Left renal pelvis (tissue), 4 donors: ENCODE data around the gene PTRH1. TPM values are rescaled to one million over a fixed set of nuclear protein-coding genes. Genes with fewer than 3 reads are reported as not detected.

Experiments used
- DNase-seq, 4 donors: peaks; one replicate each; pipeline ENCODE4 v3.0.0-alpha.2; 2013; ENCODE audit warnings: low read depth in 4 of 4, low spot score in 3 of 4
- polyA plus RNA-seq, 4 donors: library from polyadenylated mRNA; unstranded; fragments of 120-200 nt; gene quantifications; one replicate each; pipeline ENCODE4 v1.2.1, GENCODE V29; 2013; ENCODE audit not compliant: insufficient read length in 4 of 4

The PTRH1 gene
- polyA plus RNA-seq, 4 donors, result 5.4 to 14.6 (median 7.9) TPM

GRCh38 chr9:127667127-127667844 is 48.2 kb downstream of the PTRH1 start:
- DNase-seq, result no peak

DNA sequence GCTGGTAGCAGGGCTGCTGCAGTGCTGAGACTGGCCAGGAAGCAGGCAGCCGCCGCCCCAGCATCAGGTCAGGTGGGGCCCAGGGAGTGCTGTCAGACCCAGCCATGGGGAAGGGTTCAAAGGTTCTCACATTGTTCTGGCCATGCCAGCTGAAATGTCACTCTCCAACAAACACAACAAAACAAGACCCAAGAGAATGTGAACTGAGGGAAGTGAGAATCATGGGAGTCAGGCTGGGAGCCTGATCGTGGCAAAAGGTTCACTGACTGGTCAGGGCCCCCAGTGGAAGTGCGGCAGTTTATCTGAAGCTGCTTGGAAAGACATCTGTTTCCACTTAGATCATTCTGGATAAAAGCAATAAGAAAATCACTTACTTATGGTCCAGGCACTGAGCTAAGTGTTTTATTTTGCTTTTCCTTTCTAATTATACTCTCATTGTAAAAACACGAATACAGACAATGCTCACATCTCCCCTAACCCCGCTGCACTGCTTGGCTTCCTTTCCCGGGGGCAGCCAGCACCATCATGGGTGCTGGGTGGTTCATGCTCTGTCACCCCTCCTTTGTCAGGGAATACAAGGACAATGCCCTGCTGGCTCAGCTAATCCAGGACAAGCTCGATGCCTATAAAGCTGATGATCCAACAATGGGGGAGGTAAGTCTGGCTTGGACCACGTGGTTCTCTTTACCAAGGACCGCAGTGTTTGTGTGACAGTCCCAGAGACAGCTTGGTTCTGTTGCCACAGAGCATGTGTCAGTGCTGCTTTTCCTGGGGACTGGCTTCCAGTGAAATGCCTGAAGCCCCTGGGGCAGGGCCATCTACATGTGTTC is 50.6 kb downstream of the PTRH1 start:
- no peak for DNase-seq

GRCh38 chr9:127664324-127664677 is 51.2 kb downstream of the PTRH1 start:
- DNase-seq, result no peak

Other genes with a start within 250 kb of the PTRH1 start
- 10 to 100 TPM; 23.8 to 36.9 (median 29.2) TPM for gene STXBP1, start 103.4 kb downstream of the PTRH1 start, polyA plus RNA-seq
- gene CFAP157, start 8.7 kb downstream of the PTRH1 start, polyA plus RNA-seq, result 1 to 10 TPM; 1.4 to 8.0 (median 3.9) TPM
- gene TTC16, start 416 bp upstream of the PTRH1 start, polyA plus RNA-seq, result under 1 TPM; 0.08 to 0.38 (median 0.24) TPM
- gene TOR2A, start 19.6 kb upstream of the PTRH1 start, polyA plus RNA-seq, result 10 to 100 TPM; 11.7 to 20.0 (median 13.6) TPM
- gene SH2D3C, start 63.0 kb upstream of the PTRH1 start, polyA plus RNA-seq, result 10 to 100 TPM; 10.3 to 17.8 (median 14.1) TPM
- 10 to 100 TPM; 62.7 to 74.9 (median 68.7) TPM for gene CDK9, start 70.4 kb upstream of the PTRH1 start, polyA plus RNA-seq
- gene FPGS, start 87.2 kb upstream of the PTRH1 start, polyA plus RNA-seq, result 10 to 100 TPM; 36.3 to 50.7 (median 40.0) TPM
- gene ENG, start 139.0 kb upstream of the PTRH1 start, polyA plus RNA-seq, result 10 to 100 TPM; 76.1 to 91.7 (median 83.2) TPM
- 10 to 100 TPM; 35.9 to 45.3 (median 43.0) TPM for gene AK1, start 162.0 kb upstream of the PTRH1 start, polyA plus RNA-seq
- gene ST6GALNAC6, start 183.9 kb upstream of the PTRH1 start, polyA plus RNA-seq, result 10 to 100 TPM; 38.6 to 46.5 (median 43.3) TPM
- gene ST6GALNAC4, start 201.4 kb upstream of the PTRH1 start, polyA plus RNA-seq, result 10 to 100 TPM; 10.4 to 17.5 (median 12.5) TPM
- gene PIP5KL1, start 215.1 kb upstream of the PTRH1 start, polyA plus RNA-seq, result 1 to 10 TPM in 3 of 4 donors, under 1 TPM in 1; 0.85 to 2.2 (median 1.9) TPM
- 10 to 100 TPM; 33.5 to 38.7 (median 36.4) TPM for gene DPM2, start 222.2 kb upstream of the PTRH1 start, polyA plus RNA-seq